Activated B cell treated with CpG ODN at 0.5 μM for 24 hours (primary cell): ENCODE data around the gene TFR2. TPM values are rescaled to one million over a fixed set of nuclear protein-coding genes. Genes with fewer than 3 reads are reported as not detected.
A peak's percentile ranks its signal among the peaks of the same experiment; 100 is the strongest.
"Not testable (repeated sequence)": the region's sequence is repeated elsewhere in the genome, so short reads cannot be mapped to it uniquely, and the experiment has no call there.

Experiments
- ATAC-seq: fragments of 200-7000 bp; cut with Tn5 transposase; one replicate; pipeline ENCODE4 v1.10.0; 2021; ENCODE audit warnings: low read depth, mild to moderate bottlenecking, moderate library complexity
- CTCF ChIA-PET: fragments of 350-600 bp; sonication (Branson Sonifier 250); formaldehyde crosslinking; loops from one replicate; lab custom pipeline; 2021; ENCODE audit warnings: antibody characterized with exemption; lab: Charles Lee
- POLR2A ChIA-PET: fragments of 350-600 bp; sonication (Branson Sonifier 250); formaldehyde crosslinking; loops from one replicate; lab custom pipeline; 2021; ENCODE audit warnings: antibody characterized with exemption; lab: Charles Lee
- DNase-seq: peaks from one replicate; pipeline ENCODE4 v3.0.0; 2022
- H3K27ac Mint-ChIP-seq: one replicate; pipeline ENCODE4 v1.8.0; 2020; ENCODE audit warnings: mixed read lengths
- H3K27me3 Mint-ChIP-seq: one replicate; pipeline ENCODE4 v1.8.0; 2021; ENCODE audit warnings: mixed read lengths
- H3K36me3 Mint-ChIP-seq: one replicate; pipeline ENCODE4 v1.8.0; 2021; ENCODE audit warnings: low read depth, mixed read lengths
- H3K4me1 Mint-ChIP-seq: one replicate; pipeline ENCODE4 v1.8.0; 2021; ENCODE audit warnings: mixed read lengths
- H3K4me3 Mint-ChIP-seq: one replicate; pipeline ENCODE4 v1.8.0; 2020; ENCODE audit warnings: mild to moderate bottlenecking, mixed read lengths
- H3K9me3 Mint-ChIP-seq: one replicate; pipeline ENCODE4 v1.8.0; 2020; ENCODE audit warnings: mixed read lengths
- intact Hi-C: fragments of 100-400 bp; cut with micrococcal nuclease; formaldehyde crosslinking; loops from one replicate; pipeline ENCODE4 v1.15.1; 2024
- total RNA-seq: library from RNA; stranded (reverse); gene quantifications from 2 replicates; pipeline ENCODE4 v1.2.3, GENCODE V29; 2022
- TF ChIP-seq, protein P1 (sequence below): fragments of 200-600 bp; IDR thresholded peaks from one replicate; pipeline ENCODE4 v1.8.0; 2022; ENCODE audit warnings: antibody characterized with exemption, mild to moderate bottlenecking

The TFR2 gene
- total RNA-seq, 1 donor from 2014 or later = 7.5 TPM

DNA sequence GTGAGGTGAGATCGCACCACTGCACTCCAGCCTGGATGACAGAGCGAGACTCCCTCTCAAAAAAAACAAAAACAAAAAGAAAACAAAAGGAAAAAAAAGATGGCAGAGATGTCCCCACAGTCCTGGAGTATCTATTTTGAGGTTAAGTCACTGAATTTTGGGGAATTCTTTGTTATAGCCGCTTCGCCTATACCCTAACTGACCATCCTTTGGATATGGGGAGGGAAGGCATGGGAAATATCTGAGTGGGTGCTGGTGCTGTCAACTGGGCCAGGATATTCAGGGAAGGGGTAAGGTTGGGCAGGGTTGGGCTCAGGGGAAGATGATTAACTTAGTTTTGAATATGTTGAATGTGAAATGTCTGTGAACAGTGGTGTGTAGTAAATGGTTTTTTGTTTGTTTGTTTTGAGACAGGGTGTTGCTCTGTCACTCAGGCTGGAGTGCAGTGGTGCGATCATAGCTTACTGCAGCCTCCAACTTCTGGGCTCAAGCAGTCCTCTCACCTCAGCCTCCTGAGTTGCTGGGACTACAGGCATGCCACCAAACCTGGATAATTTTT, 23.9 kb upstream of the TFR2 start:
- Mint-ChIP-seq H3K4me3 (no peak overlapping the region), H3K9me3 (no peaks in the 10 kb centered on the region), H3K27me3 (peaks cover 8% of the 10 kb centered on the region), H3K27ac (no peak overlapping the region), H3K4me1 (peaks cover 2% of the 10 kb centered on the region), H3K36me3 (no peaks in the 10 kb centered on the region)
- intact Hi-C loops = no loop called here
- TF ChIP-seq, protein P1, sequence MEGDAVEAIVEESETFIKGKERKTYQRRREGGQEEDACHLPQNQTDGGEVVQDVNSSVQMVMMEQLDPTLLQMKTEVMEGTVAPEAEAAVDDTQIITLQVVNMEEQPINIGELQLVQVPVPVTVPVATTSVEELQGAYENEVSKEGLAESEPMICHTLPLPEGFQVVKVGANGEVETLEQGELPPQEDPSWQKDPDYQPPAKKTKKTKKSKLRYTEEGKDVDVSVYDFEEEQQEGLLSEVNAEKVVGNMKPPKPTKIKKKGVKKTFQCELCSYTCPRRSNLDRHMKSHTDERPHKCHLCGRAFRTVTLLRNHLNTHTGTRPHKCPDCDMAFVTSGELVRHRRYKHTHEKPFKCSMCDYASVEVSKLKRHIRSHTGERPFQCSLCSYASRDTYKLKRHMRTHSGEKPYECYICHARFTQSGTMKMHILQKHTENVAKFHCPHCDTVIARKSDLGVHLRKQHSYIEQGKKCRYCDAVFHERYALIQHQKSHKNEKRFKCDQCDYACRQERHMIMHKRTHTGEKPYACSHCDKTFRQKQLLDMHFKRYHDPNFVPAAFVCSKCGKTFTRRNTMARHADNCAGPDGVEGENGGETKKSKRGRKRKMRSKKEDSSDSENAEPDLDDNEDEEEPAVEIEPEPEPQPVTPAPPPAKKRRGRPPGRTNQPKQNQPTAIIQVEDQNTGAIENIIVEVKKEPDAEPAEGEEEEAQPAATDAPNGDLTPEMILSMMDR = no peak
- POLR2A ChIA-PET = no interaction called here
- ATAC-seq = no peak
- no peak for DNase-seq
- CTCF ChIA-PET = no interaction called here

DNA sequence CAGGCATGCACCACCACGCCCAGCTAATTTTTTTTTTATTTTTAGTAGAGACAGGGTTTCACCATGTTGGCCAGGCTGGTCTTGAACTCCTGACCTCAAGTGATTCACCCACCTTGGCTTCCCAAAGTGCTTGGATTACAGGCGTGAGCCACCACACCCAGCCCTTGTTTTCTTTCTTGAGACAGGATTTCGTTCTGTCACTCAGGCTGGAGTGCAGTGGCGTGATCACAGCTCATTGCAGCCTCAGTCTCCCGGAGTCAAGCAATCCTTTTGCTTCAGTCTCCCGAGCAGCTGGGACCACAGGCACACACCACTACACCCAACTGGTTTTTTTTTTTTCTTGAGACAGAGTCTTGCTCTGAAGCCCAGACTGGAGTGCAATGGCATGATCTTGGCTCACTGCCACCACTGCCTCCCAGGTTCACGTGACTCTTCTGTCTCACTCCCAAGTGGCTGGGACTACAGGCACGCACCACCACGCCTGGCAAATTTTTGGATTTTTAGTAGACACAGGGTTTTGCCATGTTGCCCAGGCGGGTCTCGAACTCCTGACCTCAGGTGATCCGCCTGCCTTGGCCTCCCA, 20.9 kb upstream of the TFR2 start:
- H3K9me3 Mint-ChIP-seq, CTCF ChIA-PET, ATAC-seq, H3K4me1 Mint-ChIP-seq, H3K27ac Mint-ChIP-seq, H3K4me3 Mint-ChIP-seq, DNase-seq, H3K36me3 Mint-ChIP-seq, intact Hi-C loops: not testable (repeated sequence)
- H3K27me3 Mint-ChIP-seq = peaks cover 23% of the 10 kb centered on the region
- POLR2A ChIA-PET = interaction anchor here (0.7 kb wide), 1 partner anchor 178 kb away, joined by 3 read pairs; the partner anchor contains the start of gene NYAP1

DNA sequence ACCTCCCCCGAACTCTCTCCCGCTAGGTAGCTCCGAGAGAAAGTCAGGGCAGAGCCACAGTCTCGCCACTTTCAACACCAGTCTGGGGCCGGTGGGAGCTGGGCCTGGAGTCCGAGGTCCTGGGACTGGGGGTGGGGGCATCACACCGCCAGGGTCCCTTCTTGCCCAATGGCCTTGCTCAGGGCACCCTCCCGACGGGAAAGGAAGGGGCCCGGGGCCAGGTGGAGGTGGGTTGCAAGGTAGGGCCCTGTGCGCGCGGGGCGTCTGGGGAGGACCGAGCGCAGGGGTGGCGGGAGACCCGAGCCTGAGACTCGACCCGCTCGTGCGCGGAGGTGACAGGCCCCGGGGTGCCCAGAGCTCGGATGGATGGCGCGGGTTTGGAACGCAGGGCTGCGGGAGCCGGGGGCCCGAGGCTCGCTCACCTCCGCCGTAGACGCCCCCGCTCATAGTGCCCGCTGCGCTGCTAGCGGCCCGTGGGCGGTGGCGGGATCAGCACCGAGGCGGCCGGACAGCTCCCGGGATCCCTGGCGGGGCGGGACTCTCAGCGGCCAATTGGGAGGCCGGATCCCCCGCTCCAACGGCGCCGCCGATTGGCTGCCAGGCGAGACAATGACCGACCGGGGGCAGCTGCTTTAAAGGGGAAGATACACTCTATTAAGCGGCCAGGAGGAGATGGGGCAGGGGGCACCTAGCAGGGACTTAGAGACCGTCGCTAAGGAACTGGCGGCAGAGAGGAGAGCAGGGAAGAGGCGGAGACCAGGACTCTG, 14.7 kb upstream of the TFR2 start, which contains the start of gene ACTL6B:
Gene ACTL6B (minus strand): TSS at position 541 of the 767 bp plus-strand sequence. CDS start 94 bp downstream, at position 447.
- DNase-seq (no peak), ATAC-seq (peak; percentile 42)
- no peaks in the 10 kb centered on the region for H3K9me3 Mint-ChIP-seq
- no peaks in the 10 kb centered on the region for H3K4me1 Mint-ChIP-seq
- H3K27me3 Mint-ChIP-seq = peaks cover 36% of the 10 kb centered on the region
- no peak within 1 kb of the TSS for H3K27ac Mint-ChIP-seq
- H3K4me3 Mint-ChIP-seq = no peak within 1 kb of the TSS
- no peaks in the 10 kb centered on the region for H3K36me3 Mint-ChIP-seq
- ChIA-PET POLR2A (no interaction called here), CTCF (no interaction called here)
- intact Hi-C loops = loop anchor here (1.0 kb wide), 1 partner anchor 49 kb away; no protein-coding TSS in a partner anchor
- TF ChIP-seq, protein P1 = no peak

DNA sequence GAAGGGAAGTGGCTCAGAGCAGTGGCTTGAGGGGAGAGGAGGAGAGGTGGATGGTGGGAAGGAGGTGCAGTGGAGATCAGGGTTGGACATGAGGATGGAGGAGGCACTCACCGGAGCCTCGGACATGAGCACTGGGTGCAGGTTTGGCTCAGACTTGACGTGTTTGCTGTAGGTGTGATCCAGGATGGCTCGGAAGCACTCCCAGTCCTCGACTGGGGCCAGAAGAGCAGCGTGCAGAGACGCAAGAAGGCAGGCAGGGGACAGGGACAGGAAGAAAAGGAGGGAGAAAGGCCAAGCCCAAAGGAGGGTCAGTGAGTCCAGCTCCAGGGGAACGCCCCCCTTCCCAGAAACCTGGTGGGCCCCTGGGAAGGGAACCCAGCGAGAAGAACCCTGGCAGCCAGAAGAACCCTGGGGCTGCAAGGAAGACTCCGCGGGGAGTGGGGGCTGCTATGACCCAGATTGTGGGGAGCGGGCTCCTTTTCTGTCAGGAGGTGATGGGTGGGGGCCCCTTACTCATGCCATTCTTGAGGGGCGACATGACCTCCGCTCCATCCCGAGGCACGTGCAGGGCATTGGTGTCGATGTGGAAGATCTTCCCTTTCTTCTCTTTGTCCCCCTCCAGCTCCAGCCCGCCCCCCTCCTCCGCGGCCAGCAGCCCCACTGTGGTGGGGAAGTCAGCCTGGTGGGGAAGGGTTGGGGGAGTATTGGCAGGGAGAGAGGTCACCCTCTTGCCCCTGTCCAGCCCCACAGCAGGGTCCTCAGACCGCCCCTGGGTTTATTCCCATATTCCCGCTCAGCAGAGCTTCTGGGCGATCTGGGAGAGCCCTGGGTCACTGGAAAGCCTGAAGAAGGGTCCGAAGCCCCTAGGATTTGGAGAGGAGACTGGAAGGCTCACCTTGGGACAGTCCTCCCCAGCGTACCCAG, 13.8 kb upstream of the TFR2 start:
- ChIA-PET CTCF (no interaction called here), POLR2A (no interaction called here)
- Mint-ChIP-seq H3K4me3 (no peak overlapping the region), H3K27me3 (peaks cover 36% of the 10 kb centered on the region), H3K27ac (no peak overlapping the region), H3K36me3 (no peaks in the 10 kb centered on the region), H3K9me3 (no peaks in the 10 kb centered on the region), H3K4me1 (no peaks in the 10 kb centered on the region)
- intact Hi-C loops = no loop called here
- no peak for DNase-seq
- TF ChIP-seq, protein P1 = no peak
- no peak for ATAC-seq

DNA sequence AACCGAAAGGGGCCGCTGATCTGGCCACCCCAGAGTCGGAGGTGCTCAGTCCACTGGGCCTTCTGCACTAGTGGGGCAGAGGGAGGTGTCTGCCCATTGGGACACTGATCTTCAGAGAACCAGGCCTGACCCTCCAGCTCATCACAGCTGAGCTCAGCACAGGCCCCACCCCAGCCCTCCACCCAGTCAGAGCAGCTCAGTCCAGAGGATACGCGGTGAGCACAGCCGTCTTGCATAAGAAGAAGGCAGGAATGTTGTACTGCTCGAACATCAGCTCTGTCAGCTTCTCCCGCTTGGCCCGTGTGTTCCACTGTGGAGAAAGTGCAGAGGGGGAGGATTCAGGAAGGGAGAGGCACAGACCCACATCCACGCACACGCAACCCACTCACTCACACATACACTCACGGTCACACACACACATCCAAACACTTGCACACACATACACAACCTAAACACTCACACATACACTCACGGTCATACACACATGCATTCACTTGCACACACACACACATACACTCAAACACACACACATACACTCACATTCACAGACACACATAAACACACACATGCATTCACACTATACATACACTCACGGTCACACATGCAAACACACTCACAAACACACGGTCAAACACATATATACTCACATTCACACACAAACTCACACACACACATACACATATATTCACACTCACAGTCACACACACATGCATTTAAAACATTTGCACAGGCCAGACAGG, 8.6 kb upstream of the TFR2 start:
- H3K36me3 Mint-ChIP-seq = no peaks in the 10 kb centered on the region
- H3K9me3 Mint-ChIP-seq = no peaks in the 10 kb centered on the region
- CTCF ChIA-PET = no interaction called here
- H3K27ac Mint-ChIP-seq = no peak overlapping the region
- POLR2A ChIA-PET = no interaction called here
- ATAC-seq (no peak), DNase-seq (no peak)
- TF ChIP-seq, protein P1 = no peak
- peaks cover 37% of the 10 kb centered on the region for H3K27me3 Mint-ChIP-seq
- intact Hi-C loops = no loop called here
- H3K4me3 Mint-ChIP-seq = no peak overlapping the region
- H3K4me1 Mint-ChIP-seq = no peaks in the 10 kb centered on the region
